Measurements from ENCODE around the gene SLC13A4. TPM values are rescaled to one million over a fixed set of nuclear protein-coding genes. Genes with fewer than 3 reads are reported as not detected.

SLC13A4 gene
- polyA plus RNA-seq, 3 donors = 2.0 to 5.0 (median 3.1) TPM

DNA sequence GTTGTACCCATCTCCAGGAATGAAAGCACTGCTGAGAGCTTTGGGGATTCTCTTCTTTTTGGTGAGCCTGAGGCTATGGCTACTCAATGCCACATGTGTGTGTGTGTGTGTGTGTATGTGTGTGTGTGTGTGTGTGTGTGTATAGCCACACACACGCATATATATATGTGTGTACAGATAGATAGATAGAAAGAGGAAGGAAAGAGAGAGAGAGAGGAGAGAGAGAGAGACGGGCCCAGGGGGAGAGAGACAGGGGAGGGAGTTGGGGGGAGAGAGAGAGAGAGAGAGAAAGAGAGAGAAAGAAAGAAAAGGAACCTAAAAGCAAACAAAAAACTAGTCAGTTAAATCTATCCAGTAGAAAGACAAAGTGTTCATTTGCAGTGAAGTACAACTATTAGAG is 8.3 kb downstream of the SLC13A4 start:
- no peak for DNase-seq

DNA sequence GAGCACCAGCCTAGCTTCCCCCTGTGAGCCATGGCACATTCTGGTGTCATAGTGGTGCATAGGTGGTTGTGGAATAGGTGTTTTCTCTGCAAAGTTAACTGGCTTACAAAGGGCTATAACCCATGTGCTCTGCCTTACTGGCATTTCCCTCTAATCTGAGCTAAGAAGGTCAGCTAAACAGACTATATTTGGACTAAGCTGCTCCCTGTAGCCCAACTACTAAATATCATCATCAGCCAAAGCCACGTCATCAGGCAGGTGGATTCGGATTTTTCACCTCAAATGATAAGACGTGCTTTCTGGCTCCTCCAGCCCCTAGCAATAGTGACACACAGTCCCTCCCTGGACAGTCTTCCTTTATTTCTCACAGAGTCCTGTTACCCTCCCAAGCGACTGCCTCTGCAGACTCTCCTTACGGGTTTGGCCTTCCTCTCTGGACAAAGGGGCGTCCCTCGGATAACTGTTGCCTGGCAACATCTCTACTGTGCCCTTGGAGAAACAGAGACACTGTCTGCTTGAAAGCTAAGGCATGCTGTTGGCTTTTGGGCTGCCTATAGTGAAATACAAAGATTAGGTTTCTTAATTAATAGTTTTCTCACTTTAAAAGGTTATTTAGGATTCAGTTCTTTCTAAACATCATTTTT is 9.1 kb downstream of the SLC13A4 start:
- DNase-seq = no peak

GRCh38 chr7:135718219-135718618 is 9.8 kb downstream of the SLC13A4 start:
- DNase-seq = no peak

GRCh38 chr7:135717693-135718092 is 10.3 kb downstream of the SLC13A4 start:
- DNase-seq = no peak

DNA sequence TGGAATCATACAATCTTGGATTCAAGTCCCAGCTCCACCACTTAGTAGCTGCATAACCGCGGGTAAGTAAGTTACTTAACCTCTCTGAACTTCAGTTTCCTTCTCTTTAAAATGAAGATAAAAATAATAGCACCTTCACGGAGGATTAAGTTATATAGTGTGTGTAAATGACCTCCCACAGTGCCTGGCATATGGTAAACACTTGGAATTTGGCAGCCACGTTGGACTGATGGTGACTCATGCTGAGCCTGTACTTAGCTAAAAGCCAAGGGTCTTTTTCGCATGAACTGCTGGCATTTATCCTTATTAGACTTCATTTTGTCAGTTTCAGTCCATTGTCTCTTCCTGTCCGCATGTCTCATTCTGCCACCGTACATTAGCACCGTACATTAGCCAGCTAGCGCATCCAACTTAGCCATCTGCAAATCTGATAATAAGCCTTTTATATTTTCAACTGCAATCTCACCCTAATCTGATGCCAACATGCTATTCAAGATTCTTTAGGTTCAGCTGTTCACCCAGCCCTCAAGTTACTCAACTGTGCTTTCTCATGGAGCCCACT is 11.2 kb downstream of the SLC13A4 start:
- DNase-seq = no peak

DNA sequence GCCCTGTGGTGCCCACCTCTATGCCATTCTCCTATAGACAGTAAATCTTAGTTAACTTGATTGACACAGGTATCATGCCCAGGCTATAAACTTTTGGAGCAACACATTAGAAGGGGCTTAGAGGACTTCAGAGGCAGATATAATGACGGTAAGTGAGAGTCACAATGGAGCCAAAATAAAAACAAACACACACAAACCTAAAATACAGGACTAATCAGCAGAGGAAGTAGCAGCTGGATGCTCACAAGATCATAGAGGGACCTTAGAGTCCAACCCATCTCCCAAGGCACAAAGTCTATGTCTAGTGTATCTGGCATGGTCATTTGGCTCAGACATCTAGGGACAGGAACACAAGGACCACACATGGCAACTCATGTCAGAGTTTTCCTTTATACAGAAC is 12.3 kb downstream of the SLC13A4 start:
- no peak for DNase-seq

- DNase-seq = no peak
Observed at GRCh38 chr7:135715055-135715522, 12.9 kb downstream of the SLC13A4 start.

DNA sequence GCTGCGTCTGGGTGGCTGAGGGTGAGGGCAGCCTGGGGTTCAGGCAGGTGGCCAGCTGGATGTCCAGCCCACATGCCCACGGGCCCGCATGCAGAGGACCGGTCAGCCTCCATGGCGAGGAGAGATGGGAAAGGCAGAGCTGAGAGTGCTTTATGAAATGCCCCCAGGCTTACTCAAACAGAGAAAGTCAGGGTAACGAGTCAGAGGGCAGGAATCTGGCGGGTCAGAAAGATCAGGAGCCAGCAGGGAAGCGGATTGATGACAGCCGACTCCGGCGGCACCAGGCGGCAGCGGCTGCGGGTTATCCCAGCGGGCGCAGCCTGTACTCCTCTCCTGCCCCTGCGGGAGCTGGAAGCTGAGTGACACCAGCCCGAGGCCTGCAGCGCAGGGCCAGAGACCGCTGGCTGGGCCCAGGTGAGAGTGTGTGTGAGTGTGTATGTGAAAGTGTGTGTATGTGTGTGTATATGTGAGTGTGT is 13.4 kb downstream of the SLC13A4 start:
- DNase-seq = no peak

GRCh38 chr7:135713836-135714470 is 14.0 kb downstream of the SLC13A4 start:
- no peak for DNase-seq

- no peak for DNase-seq
Observed at GRCh38 chr7:135712796-135713195, 15.2 kb downstream of the SLC13A4 start.

DNA sequence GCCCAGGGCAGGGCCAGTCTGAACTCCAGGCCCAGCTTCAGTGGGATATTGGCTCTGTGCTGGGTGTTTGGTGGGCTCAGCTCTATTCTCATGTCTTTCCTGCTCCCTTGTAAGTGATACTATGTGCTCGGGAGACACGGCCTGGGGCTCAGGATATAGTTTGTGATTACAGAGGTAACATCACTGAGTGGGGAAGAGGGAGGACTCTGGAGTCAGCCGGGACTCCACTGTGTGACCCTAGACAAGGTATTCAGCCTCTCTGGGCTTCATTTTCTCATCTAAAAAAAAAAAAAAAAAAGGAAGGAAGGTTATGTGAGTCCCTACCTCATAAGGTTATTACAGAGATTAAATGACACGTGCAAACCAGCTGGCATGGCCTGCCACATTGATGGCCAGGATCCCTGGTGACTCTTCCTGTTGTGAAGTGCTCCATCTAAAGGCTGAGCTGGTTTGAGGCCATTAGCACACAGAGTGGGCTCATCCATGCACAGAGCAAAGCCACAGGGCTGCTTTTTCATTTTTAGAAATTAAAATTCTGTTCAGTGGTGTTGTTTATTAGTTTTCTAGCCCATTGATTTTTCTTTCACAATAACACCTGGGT is 15.7 kb downstream of the SLC13A4 start:
- DNase-seq = no peak

- DNase-seq = no peak
Observed at GRCh38 chr7:135711139-135711469, 16.9 kb downstream of the SLC13A4 start.

GRCh38 chr7:135710417-135711138 is 17.4 kb downstream of the SLC13A4 start:
- DNase-seq = no peak

DNA sequence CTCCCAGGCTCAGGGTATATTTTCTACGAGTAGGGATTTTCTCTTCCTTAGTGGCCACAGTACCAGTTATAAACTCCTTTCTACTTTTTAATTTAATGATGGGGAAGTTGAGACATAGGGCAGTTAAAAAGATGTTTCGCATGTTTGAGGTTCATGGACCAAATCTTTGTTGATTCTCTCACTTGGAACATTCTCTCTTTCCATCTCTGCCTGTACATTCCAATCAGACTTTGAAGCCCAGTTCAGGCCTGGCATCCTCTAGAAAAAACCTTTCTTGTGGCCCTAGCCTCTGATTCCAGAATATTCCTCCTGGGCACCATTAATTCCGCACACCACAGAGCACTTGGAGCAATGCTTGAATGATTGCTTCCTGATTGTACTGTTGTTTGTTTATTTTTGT is 18.5 kb downstream of the SLC13A4 start:
- no peak for DNase-seq

DNA sequence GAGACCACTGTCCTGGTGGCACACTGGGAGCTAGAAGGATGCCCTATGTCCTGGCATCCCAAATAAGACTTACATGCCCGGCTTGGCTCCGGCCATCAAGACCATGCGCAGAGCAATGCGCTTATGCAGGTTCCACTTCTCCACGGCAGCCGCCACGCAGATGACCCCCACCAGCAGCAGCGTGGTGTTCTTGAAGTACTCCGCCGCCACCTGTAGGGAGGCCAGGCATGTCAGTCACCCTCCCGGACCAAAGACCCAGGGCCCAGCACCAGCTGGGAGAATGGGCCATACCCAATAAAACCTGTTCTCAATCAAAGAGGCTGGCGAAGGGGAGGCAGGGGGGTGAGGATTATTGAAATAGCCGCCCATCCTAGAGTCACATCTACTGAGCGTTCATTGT is 19.9 kb downstream of the SLC13A4 start:
- no peak for DNase-seq

- no peak for DNase-seq
Observed at GRCh38 chr7:135707570-135707966, 20.4 kb downstream of the SLC13A4 start.

GRCh38 chr7:135706858-135707569 is 21.0 kb downstream of the SLC13A4 start:
- no peak for DNase-seq

DNA sequence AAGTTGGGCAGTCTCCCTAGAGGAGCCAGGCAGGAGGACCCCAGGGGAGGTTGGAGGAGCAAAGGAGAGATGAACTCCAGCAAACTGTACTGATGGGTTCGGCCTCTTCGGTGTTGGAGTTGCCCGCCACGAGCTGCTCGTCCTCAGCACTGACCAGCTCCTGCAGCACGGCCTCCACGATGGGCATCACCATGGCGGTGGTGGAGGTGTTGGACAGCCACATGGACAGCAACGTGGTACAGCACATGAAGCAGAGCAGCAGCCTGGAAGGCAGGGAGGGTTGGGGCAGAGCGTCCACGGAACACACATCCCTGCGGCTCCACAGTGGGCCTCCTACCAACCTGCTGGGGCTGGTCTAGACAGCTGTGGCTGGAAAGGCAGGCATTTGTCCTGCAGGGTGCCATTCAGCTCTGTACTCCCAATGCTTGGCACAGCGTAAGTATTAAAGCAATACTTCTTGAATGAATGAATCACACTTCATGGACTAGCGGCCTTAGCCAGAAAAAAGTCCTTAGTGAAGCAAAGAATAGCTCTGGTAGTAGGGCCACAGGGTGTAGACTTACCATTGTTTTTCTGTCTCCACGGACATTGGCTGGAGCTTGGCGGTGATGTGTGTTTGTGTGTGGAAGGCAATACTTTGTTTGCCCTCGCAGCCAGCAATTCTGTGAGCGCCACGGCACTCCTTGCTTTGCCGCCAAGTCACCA is 21.8 kb downstream of the SLC13A4 start:
- no peak for DNase-seq

GRCh38 chr7:135704698-135705097 is 23.3 kb downstream of the SLC13A4 start:
- DNase-seq = no peak

- no peak for DNase-seq
Observed at GRCh38 chr7:135704074-135704473, 23.9 kb downstream of the SLC13A4 start.

Measured in renal pelvis (tissue), 4 donors.